Upper lobe of right lung (tissue), 1 donor: Measurements from ENCODE around the gene GARS1. TPM values are rescaled to one million over a fixed set of nuclear protein-coding genes. Genes with fewer than 3 reads are reported as not detected.

ENCODE experiments used
- ATAC-seq: fragments of 200-7000 bp; cut with Tn5 transposase; one replicate; pipeline ENCODE4 v1.9.1; 2020; ENCODE audit warnings: mild to moderate bottlenecking, moderate library complexity
- DNase-seq: peaks from one replicate; pipeline ENCODE4 v3.0.0-alpha.2; 2020
- H3K27ac ChIP-seq: fragments of 200-600 bp; one replicate; pipeline ENCODE4 v1.8.0; 2022
- H3K27me3 ChIP-seq: fragments of 200-600 bp; one replicate; pipeline ENCODE4 v1.8.0; 2022; ENCODE audit warnings: mild to moderate bottlenecking
- H3K36me3 ChIP-seq: fragments of 200-600 bp; one replicate; pipeline ENCODE4 v1.8.0; 2022
- H3K4me1 ChIP-seq: fragments of 200-600 bp; one replicate; pipeline ENCODE4 v1.8.0; 2022
- H3K4me3 ChIP-seq: fragments of 200-600 bp; one replicate; pipeline ENCODE4 v1.8.0; 2022; ENCODE audit warnings: mild to moderate bottlenecking
- H3K9me3 ChIP-seq: fragments of 200-600 bp; one replicate; pipeline ENCODE4 v1.8.0; 2022
- CTCF ChIP-seq: fragments of 200-600 bp; IDR thresholded peaks from one replicate; pipeline ENCODE4 v1.8.0; 2022; ENCODE audit warnings: antibody characterized with exemption
- intact Hi-C: fragments of 100-400 bp; cut with DNase I; formaldehyde crosslinking; loops from one replicate; pipeline ENCODE4 v1.11.0; 2022
- total RNA-seq: library from RNA; stranded (reverse); fragmentation: NEBNext Ultra II Directional; extraction: Animal tissue kit (Norgen Biotek cat#: 25700); gene quantifications from one replicate; pipeline ENCODE4 v1.2.1, GENCODE V29; 2021
- donor health status: DM: no; HTN: yes; CAD: no; lungs with severe emphysema.

Gene GARS1
- total RNA-seq, 1 donor from 2014 or later, result 68.4 TPM

GRCh38 chr7:30665043-30665442 is 70.4 kb downstream of the GARS1 start:
- no peaks in the 10 kb centered on the region for H3K36me3 ChIP-seq
- no peaks in the 10 kb centered on the region for H3K27me3 ChIP-seq
- ATAC-seq (no peak), DNase-seq (no peak)
- intact Hi-C loops, result no loop called here
- no peak overlapping the region for H3K4me3 ChIP-seq
- H3K4me1 ChIP-seq, result no peaks in the 10 kb centered on the region
- no peak for TF ChIP-seq CTCF
- H3K9me3 ChIP-seq, result no peaks in the 10 kb centered on the region
- H3K27ac ChIP-seq, result no peak overlapping the region

- no peaks in the 10 kb centered on the region for H3K36me3 ChIP-seq
- ATAC-seq (no peak), DNase-seq (no peak)
- no peaks in the 10 kb centered on the region for H3K9me3 ChIP-seq
- H3K27ac ChIP-seq, result no peak overlapping the region
- H3K4me1 ChIP-seq, result no peaks in the 10 kb centered on the region
- intact Hi-C loops, result no loop called here
- no peaks in the 10 kb centered on the region for H3K27me3 ChIP-seq
- H3K4me3 ChIP-seq, result no peak overlapping the region
- no peak for TF ChIP-seq CTCF
These were observed 70.8 kb downstream of the GARS1 start for GRCh38 chr7:30665449-30665848.

- Histone ChIP-seq H3K4me1 (no peaks in the 10 kb centered on the region), H3K4me3 (no peak overlapping the region), H3K27me3 (no peaks in the 10 kb centered on the region), H3K27ac (no peak overlapping the region), H3K36me3 (no peaks in the 10 kb centered on the region), H3K9me3 (no peaks in the 10 kb centered on the region)
- DNase-seq (no peak), ATAC-seq (no peak)
- TF ChIP-seq CTCF, result no peak
- intact Hi-C loops, result no loop called here
These were observed 72.5 kb downstream of the GARS1 start for GRCh38 chr7:30667172-30667571.

- Histone ChIP-seq H3K36me3 (no peaks in the 10 kb centered on the region), H3K27me3 (no peaks in the 10 kb centered on the region), H3K9me3 (no peaks in the 10 kb centered on the region), H3K27ac (no peak overlapping the region), H3K4me3 (no peak overlapping the region), H3K4me1 (no peaks in the 10 kb centered on the region)
- intact Hi-C loops, result no loop called here
- ATAC-seq (no peak), DNase-seq (no peak)
- TF ChIP-seq CTCF, result no peak
These were observed 73.4 kb downstream of the GARS1 start for GRCh38 chr7:30668102-30668501.

GRCh38 chr7:30671793-30672465 is 77.3 kb downstream of the GARS1 start:
- intact Hi-C loops, result no loop called here
- H3K27me3 ChIP-seq, result no peaks in the 10 kb centered on the region
- H3K4me1 ChIP-seq, result no peaks in the 10 kb centered on the region
- no peak for DNase-seq
- ATAC-seq, result peak; percentile 63
- no peaks in the 10 kb centered on the region for H3K36me3 ChIP-seq
- H3K9me3 ChIP-seq, result no peaks in the 10 kb centered on the region
- TF ChIP-seq CTCF, result no peak
- H3K4me3 ChIP-seq, result no peak overlapping the region
- H3K27ac ChIP-seq, result no peak overlapping the region

GRCh38 chr7:30674420-30674819 is 79.7 kb downstream of the GARS1 start:
- Histone ChIP-seq H3K36me3 (no peaks in the 10 kb centered on the region), H3K27me3 (peaks cover 8% of the 10 kb centered on the region), H3K27ac (no peak overlapping the region), H3K9me3 (no peaks in the 10 kb centered on the region), H3K4me3 (no peak overlapping the region), H3K4me1 (no peaks in the 10 kb centered on the region)
- DNase-seq (no peak), ATAC-seq (no peak)
- TF ChIP-seq CTCF, result no peak
- intact Hi-C loops, result no loop called here
